Upper lobe of left lung (tissue), 6 donors: ENCODE data around the gene RBM44. TPM values are rescaled to one million over a fixed set of nuclear protein-coding genes. Genes with fewer than 3 reads are reported as not detected.
A peak's percentile ranks its signal among the peaks of the same experiment; 100 is the strongest.

Source experiments
- ATAC-seq, 2 donors: fragments of 200-7000 bp; cut with Tn5 transposase; one replicate each; pipeline ENCODE4 v1.9.1; 2022; ENCODE audit warnings: mild to moderate bottlenecking in 2 of 2, moderate library complexity in 2 of 2; ENCODE audit not compliant: low FRiP score in 2 of 2
- DNase-seq, 2 donors: peaks; one replicate each; pipeline ENCODE4 v3.0.0-alpha.2; 2019 to 2020
- H3K27ac ChIP-seq, 4 donors: fragments of 200-600 bp; sonication (generic); one replicate each; pipeline ENCODE4 v1.5.1; 2016 to 2019
- H3K27me3 ChIP-seq, 4 donors: fragments of 200-600 bp; sonication (generic); one replicate each; pipeline ENCODE4 v1.5.1; 2017 to 2019
- H3K36me3 ChIP-seq, 4 donors: fragments of 200-600 bp; sonication (generic); one replicate each; pipeline ENCODE4 v1.5.1; 2016 to 2019
- H3K4me1 ChIP-seq, 4 donors: fragments of 200-600 bp; sonication (generic); one replicate each; pipeline ENCODE4 v1.5.1; 2018 to 2019
- H3K4me3 ChIP-seq, 4 donors: fragments of 200-600 bp; sonication (generic); one replicate each; pipeline ENCODE4 v1.5.1; 2017 to 2019; ENCODE audit warnings: mild to moderate bottlenecking in 2 of 4, moderate library complexity in 1 of 4
- H3K9me3 ChIP-seq, 4 donors: fragments of 200-600 bp; sonication (generic); one replicate each; pipeline ENCODE4 v1.5.1; 2018 to 2019
- EP300 ChIP-seq, 4 donors: sonication (generic); formaldehyde crosslinking; IDR thresholded peaks; one replicate each; pipeline ENCODE4 v1.5.1; 2017; ENCODE audit warnings: antibody characterized with exemption in 4 of 4, control low read depth in 2 of 4
- POLR2A ChIP-seq, 4 donors: fragments of 450-650 bp; IDR thresholded peaks; one replicate each; pipeline ENCODE4 v1.5.1; 2016 to 2017; ENCODE audit warnings: antibody characterized with exemption in 4 of 4, mild to moderate bottlenecking in 2 of 4
- POLR2AphosphoS5 ChIP-seq, 2 donors: sonication (generic); formaldehyde crosslinking; IDR thresholded peaks; one replicate each; pipeline ENCODE4 v1.5.1; 2017; ENCODE audit warnings: antibody characterized with exemption in 2 of 2
- WGBS, 2 donors: methylation state at CpG; one replicate each; pipeline ENCODE4 v1.1.5; 2017 to 2018; 5-methylcytosine and 5-hydroxymethylcytosine counted together
- total RNA-seq, 6 donors: library from RNA; depleted of rRNA in 4 of 6; stranded (reverse); fragments of >200 nt in 4 of 6; gene quantifications; one replicate each; pipeline versions ENCODE4 v1.1.0 to v1.2.1, GENCODE V29; 2016 to 2021
- TF ChIP-seq, protein P1 (sequence below), 6 experiments: fragments of 450-650 bp in 4 of 6; fragments of 200-600 bp in 2 of 6; sonication (generic) in 2 of 6; IDR thresholded peaks; one replicate each; pipeline ENCODE4 v1.5.1; 2016 to 2019; ENCODE audit warnings: antibody characterized with exemption in 6 of 6
- donor health status: DM: no; HTN: no; CAD: no; lungs with moderate emphysema.
- donor health status: DM: no; HTN: yes; CAD: no; lungs with severe emphysema.

Gene RBM44
- total RNA-seq, 6 donors from 2014 or later, result 0.44 to 2.8 (median 1.5) TPM

- Histone ChIP-seq H3K4me3 (no peak overlapping the region), H3K27me3 (no peaks in the 10 kb centered on the region), H3K36me3 (peaks cover 33 to 100% (median 80%) of the 10 kb centered on the region in 4 donors), H3K4me1 (no peaks in the 10 kb centered on the region), H3K27ac (no peak overlapping the region), H3K9me3 (no peaks in the 10 kb centered on the region)
- ATAC-seq (no peak), DNase-seq (no peak)
- no peak for TF ChIP-seq POLR2A (IDR thresholded peaks at IDR 0.05)
- TF ChIP-seq, protein P1, sequence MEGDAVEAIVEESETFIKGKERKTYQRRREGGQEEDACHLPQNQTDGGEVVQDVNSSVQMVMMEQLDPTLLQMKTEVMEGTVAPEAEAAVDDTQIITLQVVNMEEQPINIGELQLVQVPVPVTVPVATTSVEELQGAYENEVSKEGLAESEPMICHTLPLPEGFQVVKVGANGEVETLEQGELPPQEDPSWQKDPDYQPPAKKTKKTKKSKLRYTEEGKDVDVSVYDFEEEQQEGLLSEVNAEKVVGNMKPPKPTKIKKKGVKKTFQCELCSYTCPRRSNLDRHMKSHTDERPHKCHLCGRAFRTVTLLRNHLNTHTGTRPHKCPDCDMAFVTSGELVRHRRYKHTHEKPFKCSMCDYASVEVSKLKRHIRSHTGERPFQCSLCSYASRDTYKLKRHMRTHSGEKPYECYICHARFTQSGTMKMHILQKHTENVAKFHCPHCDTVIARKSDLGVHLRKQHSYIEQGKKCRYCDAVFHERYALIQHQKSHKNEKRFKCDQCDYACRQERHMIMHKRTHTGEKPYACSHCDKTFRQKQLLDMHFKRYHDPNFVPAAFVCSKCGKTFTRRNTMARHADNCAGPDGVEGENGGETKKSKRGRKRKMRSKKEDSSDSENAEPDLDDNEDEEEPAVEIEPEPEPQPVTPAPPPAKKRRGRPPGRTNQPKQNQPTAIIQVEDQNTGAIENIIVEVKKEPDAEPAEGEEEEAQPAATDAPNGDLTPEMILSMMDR (IDR thresholded peaks at IDR 0.05), result no peak
- TF ChIP-seq POLR2AphosphoS5 (IDR thresholded peaks at IDR 0.05), result no peak
- no peak for TF ChIP-seq EP300 (IDR thresholded peaks at IDR 0.05)
- WGBS, 2 donors, result 85 to 89% methylated on average over 3 of the region's 3 CpGs
Measured at GRCh38 chr2:237754182-237754581, 44.4 kb upstream of the RBM44 start.

DNA sequence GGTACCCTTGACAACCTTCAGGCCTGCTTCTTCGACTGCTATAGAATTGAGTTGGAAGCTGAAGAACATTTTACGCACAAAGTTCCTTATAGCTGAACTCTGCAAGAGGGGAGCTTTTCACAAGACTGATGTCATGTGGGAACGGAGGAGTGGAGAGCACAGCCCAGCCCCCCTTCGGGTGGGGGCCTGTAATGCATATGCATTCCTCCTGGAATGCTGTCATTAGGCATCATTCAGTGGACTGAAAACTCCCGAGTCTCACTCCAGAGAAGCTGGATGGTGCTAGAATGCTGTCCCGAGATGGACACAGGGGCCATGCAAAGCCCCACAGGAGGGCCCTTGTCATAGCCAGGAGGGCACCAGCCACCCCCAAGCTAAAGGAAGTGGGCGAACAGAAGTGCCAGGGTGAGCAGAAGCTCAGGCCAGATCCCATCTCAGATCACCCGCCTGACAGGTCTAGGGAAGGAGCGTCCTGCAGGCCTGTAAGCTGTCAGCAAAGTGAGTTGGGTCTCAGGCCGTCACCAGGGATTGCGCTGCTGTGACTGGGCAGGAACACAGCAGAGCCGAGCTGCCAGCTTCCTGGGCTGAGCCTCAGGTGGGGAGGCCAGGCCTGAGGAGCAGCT lies 43.8 kb upstream of the RBM44 start:
- no peak for ATAC-seq
- TF ChIP-seq POLR2AphosphoS5 (IDR thresholded peaks at IDR 0.05), result no peak
- peaks cover 35 to 100% (median 80%) of the 10 kb centered on the region in 4 donors for H3K36me3 ChIP-seq

GRCh38 chr2:237757616-237758015 lies 41.0 kb upstream of the RBM44 start:
- 92 to 94% methylated on average over 10 of the region's 10 CpGs for WGBS, 2 donors
- TF ChIP-seq, protein P1 (IDR thresholded peaks at IDR 0.05), result no peak
- TF ChIP-seq POLR2A (IDR thresholded peaks at IDR 0.05) (no peak), POLR2AphosphoS5 (IDR thresholded peaks at IDR 0.05) (no peak), EP300 (IDR thresholded peaks at IDR 0.05) (no peak)
- H3K27ac ChIP-seq, result no peak overlapping the region
- no peaks in the 10 kb centered on the region for H3K27me3 ChIP-seq
- no peaks in the 10 kb centered on the region for H3K9me3 ChIP-seq
- H3K4me1 ChIP-seq, result no peaks in the 10 kb centered on the region
- peaks cover 34 to 100% (median 80%) of the 10 kb centered on the region in 4 donors for H3K36me3 ChIP-seq
- DNase-seq, result peak in 1 of 2 donors; percentile 66
- ATAC-seq, result no peak
- no peak overlapping the region for H3K4me3 ChIP-seq

More for the DNA sequence above, 43.8 kb upstream of the RBM44 start:
- H3K9me3 ChIP-seq, result no peaks in the 10 kb centered on the region
- 88 to 91% methylated on average over 11 to 12 of the region's 12 CpGs for WGBS, 2 donors
- H3K4me1 ChIP-seq, result no peaks in the 10 kb centered on the region
- no peak overlapping the region for H3K27ac ChIP-seq
- H3K27me3 ChIP-seq, result no peaks in the 10 kb centered on the region
- H3K4me3 ChIP-seq, result no peak overlapping the region
- DNase-seq, result no peak

- H3K9me3 ChIP-seq, result no peaks in the 10 kb centered on the region
- H3K36me3 ChIP-seq, result peaks cover 34 to 100% (median 77%) of the 10 kb centered on the region in 4 donors
- TF ChIP-seq POLR2A (IDR thresholded peaks at IDR 0.05) (no peak), EP300 (IDR thresholded peaks at IDR 0.05) (no peak), POLR2AphosphoS5 (IDR thresholded peaks at IDR 0.05) (no peak)
- TF ChIP-seq, protein P1 (IDR thresholded peaks at IDR 0.05), result no peak
- H3K4me1 ChIP-seq, result no peaks in the 10 kb centered on the region
- no peak overlapping the region for H3K4me3 ChIP-seq
- DNase-seq (no peak), ATAC-seq (no peak)
- no peaks in the 10 kb centered on the region for H3K27me3 ChIP-seq
- 79 to 82% methylated on average over 10 of the region's 10 CpGs for WGBS, 2 donors
- no peak overlapping the region for H3K27ac ChIP-seq
Measured at GRCh38 chr2:237758185-237758584, 40.4 kb upstream of the RBM44 start.

GRCh38 chr2:237759176-237759575 lies 39.4 kb upstream of the RBM44 start:
- H3K9me3 ChIP-seq, result no peaks in the 10 kb centered on the region
- no peak overlapping the region for H3K27ac ChIP-seq
- DNase-seq, result no peak
- H3K36me3 ChIP-seq, result peaks cover 34 to 100% (median 80%) of the 10 kb centered on the region in 4 donors
- H3K4me3 ChIP-seq, result no peak overlapping the region
- no peaks in the 10 kb centered on the region for H3K27me3 ChIP-seq
- 93 to 95% methylated on average over 7 to 10 of the region's 10 CpGs for WGBS, 2 donors
- no peaks in the 10 kb centered on the region for H3K4me1 ChIP-seq
- TF ChIP-seq POLR2AphosphoS5 (IDR thresholded peaks at IDR 0.05) (no peak), EP300 (IDR thresholded peaks at IDR 0.05) (no peak), POLR2A (IDR thresholded peaks at IDR 0.05) (no peak)
- TF ChIP-seq, protein P1 (IDR thresholded peaks at IDR 0.05), result no peak
- ATAC-seq, result no peak
